Skin epidermis (tissue), 12 donors: Measurements from ENCODE around the gene SPATA46.
"Not testable (repeated sequence)": the region's sequence is repeated elsewhere in the genome, so short reads cannot be mapped to it uniquely, and the experiment has no call there.

ENCODE experiments used
- H3K27ac ChIP-seq, 21 experiments: fragments of 200-600 bp; sonication (generic) in 11 of 21; one replicate each; pipeline ENCODE4 v1.5.0; 2020; ENCODE audit warnings: mild to moderate bottlenecking in 3 of 21, inconsistent platforms in 2 of 21, moderate library complexity in 2 of 21
- H3K4me3 ChIP-seq, 7 experiments: fragments of 200-600 bp; sonication (generic) in 2 of 7; one replicate each; pipeline ENCODE4 v1.5.0; 2020; ENCODE audit warnings: inconsistent platforms in 2 of 7, mild to moderate bottlenecking in 2 of 7, moderate library complexity in 1 of 7

Gene SPATA46, protein sequence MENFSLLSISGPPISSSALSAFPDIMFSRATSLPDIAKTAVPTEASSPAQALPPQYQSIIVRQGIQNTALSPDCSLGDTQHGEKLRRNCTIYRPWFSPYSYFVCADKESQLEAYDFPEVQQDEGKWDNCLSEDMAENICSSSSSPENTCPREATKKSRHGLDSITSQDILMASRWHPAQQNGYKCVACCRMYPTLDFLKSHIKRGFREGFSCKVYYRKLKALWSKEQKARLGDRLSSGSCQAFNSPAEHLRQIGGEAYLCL

DNA sequence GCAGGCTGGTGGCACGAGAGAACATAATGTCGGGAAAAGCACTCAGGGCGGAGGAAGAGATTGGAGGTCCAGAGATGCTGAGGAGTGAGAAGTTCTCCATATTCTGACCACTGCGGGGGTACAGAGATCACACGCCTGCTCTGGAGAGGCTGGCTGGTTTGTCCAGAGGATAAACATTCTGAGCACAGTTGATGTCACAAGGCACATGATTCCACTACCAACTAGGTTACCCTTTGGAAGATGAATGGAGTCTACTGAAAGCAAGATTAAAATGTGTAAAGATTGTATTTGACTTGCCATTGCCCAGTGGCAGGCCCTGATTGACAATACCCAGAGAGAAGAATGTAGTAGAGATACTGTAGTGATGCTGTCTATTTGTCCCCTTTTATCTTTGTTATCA, at the start of gene SPATA46:
Gene SPATA46 (minus strand): TSS at position 164 of the 400 bp plus-strand sequence. CDS start 64 bp downstream, at position 100.
- no peak within 1 kb of the TSS for H3K4me3 ChIP-seq
- no peak within 1 kb of the TSS for H3K27ac ChIP-seq

DNA sequence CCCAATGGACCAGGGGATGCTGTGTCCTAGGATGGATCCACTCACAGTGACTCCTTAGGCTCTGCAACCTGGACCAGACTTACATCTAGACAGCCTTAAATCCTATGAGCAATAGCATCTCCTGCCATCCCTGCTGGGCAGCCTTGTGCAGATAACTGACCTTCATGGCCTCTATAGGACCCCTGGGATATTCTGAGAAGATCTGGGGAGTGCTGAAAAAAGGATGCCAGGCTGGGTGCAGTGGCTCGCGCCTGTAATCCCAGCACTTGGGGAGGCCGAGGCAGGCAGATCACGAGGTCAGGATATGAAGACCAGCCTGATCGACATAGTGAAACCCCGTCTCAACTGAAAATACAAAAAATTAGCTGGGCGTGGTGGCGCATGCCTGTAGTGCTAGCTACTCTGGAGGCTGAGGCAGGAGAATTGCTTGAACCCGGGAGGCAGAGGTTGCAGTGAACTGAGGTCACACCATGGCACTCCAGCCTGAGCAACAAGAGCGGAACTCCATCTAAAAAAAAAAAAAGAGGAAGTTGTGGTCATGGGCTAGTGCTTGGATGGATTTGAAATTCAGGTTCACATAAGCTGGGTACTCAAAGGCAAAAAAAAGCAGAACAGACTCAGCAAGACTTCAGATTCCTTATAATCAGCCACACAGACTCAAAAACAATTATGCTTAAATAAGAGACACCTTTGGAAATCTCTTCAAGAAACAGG, 46.2 kb upstream of the SPATA46 start:
- Histone ChIP-seq H3K4me3 (no peak overlapping the region), H3K27ac (no peak overlapping the region)

DNA sequence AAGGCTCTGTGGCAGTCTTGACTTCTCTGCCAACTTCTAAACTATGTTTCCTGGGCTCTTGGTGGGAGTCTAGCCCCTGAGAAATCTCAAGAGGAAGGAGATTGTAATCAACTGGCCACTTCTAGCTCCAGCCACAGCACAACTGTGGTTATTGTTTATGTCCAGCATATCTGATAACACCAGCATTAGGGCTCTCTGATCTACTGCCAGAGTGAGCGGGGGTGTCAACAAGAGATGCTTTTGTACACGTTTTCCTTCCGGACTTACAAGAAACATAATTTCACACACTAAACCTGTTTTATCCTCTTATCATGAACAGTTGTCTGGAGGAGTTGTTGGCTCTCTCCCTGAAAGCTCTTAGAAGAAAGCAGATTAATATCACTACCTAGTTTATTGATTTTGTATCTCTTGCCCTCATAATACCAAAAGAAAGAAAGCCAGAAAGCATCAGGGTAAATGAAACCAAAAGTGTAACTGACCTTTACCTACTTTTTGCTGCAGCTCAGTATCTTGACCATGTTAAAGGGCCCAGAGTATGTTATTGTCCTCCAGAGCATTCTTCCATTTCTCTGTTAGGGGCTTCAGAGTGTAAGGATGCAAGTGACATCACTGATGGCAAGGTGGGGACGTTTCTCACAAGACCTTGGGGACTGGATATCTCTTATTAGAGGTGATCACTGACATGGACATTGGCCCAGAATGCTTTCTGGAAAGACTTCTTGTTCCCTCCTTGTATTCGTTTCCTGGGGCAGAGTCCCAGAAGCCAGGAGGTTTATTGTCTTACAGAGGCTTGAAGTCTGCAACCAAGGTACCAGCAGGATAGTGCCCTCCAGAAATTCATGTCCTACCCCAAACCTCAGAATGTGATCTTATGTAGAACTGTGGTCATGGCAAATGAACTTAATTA, 44.9 kb upstream of the SPATA46 start:
- H3K4me3 ChIP-seq = no peak overlapping the region

DNA sequence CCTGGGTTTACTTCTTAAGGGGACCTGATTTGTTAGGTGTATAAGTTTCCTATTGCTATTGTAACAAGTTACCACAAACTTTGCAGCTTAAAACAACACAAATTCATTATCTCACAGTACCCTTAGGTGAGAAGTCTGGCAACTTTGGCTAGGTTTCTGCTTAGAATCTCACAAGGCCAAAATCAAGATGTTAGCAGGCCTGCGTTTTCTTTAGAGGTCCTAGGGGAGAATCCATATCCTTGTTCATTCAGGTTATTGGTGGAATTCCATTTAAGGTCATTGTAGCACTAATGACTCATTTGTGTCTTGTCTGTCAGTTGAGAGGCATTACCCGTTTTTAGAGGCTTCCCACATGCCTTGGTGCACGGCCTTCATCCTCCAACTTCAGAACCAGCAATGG, 43.5 kb upstream of the SPATA46 start:
- Histone ChIP-seq H3K27ac (no peak overlapping the region), H3K4me3 (no peak overlapping the region)

More for the DNA sequence above, 44.9 kb upstream of the SPATA46 start:
- H3K27ac ChIP-seq = no peak overlapping the region

DNA sequence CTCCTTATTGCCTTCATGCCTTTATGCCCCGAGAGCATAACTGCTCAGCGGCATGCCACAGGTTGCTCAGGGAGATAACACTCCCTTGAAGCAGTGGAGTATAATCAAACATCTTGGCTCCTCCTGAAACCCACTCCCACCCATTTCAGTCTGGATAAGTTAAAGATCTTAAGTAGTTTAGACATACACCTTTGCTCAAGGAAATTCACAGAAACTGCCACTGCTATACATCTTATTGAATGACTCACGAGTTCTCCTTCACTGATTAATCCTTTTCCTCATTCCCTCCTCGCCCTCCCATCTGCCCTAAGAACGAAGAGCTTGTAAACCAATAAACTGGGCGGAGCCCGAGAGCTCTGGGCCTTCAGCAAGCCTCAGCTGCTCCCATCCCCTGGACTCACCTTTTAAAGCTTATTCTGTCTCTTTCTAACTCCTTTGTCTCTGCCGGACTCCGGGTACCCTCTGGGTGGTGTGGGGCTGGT, 42.8 kb upstream of the SPATA46 start:
- not testable (repeated sequence) for H3K27ac ChIP-seq, H3K4me3 ChIP-seq

DNA sequence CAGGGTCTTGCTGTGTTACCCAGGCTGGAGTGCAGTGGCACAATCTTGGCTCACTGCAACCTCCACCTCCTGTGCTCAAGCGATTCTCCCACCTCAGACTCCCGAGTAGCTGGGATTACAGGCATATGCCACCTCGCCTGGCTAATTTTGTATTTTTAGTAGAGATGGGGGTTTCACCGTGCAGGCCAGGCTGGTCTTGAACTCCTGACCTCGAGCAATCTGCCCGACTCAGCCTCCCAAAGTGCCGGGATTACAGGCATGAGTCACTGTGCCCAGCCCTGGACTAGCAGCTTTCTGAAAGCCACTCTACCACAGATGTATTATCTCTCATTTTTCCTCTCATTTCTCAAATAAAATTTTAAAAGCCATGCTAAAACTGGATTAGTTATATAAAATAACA, 41.9 kb upstream of the SPATA46 start:
- H3K4me3 ChIP-seq, H3K27ac ChIP-seq: not testable (repeated sequence)

DNA sequence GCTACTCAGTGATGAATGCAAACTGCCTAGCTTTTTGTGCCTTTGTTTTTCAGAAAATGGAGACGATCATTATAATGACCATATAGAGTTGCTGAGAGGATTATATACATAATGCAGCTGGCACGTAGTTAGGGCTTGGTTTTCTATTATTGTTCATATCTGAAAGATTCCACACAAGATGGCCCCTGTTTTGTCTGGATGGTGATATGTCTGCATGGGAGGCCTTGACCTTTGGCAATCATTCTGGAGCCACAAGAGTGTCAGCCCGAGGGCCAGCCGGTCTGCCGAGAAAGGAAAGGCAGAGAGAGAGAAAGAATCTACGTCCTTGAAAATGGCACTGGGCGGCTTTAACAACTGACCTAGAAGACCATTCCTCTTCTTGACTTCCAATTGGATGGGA, 41.0 kb upstream of the SPATA46 start:
- H3K4me3 ChIP-seq = no peak overlapping the region
- no peak overlapping the region for H3K27ac ChIP-seq

DNA sequence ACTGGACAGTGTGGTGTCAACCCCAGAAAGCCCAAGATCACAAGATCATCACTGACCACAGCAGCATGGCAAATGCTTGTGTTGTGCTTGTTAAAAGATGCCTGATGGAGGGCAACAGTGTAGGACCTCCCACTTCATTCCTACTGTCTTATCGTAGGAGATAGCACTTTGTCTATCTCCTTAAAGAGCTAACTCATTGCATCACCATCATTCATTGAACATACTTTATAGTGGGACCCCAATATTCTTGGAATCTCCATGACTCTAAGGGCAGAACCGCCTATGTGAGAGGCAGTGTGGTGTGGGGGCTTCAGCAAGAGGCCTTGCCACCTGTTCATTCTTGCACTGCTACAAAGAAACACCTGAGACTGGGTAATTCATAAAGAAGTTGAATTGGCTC, 40.3 kb upstream of the SPATA46 start:
- Histone ChIP-seq H3K4me3 (no peak overlapping the region), H3K27ac (no peak overlapping the region)

DNA sequence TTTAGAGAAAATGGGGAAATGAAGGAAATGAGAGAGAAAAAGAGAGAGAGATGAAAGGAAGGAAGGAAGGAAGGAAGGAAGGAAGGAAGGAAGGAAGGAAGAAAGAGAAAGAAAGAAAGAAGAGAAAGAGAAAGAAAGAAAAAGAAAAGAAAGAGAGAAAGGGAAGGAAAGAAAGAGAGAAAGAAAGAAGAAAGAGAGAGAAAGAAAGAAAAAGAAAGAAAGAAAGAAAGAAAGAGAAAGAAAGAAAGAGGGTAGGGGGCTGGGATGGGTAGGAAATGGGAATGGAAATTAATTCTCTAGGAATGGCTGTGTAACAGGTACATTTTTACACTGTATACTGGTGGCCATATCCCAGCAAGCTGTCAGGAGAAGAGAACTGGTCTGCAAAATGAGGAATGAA, 39.6 kb upstream of the SPATA46 start:
- H3K4me3 ChIP-seq = no peak overlapping the region
- no peak overlapping the region for H3K27ac ChIP-seq

DNA sequence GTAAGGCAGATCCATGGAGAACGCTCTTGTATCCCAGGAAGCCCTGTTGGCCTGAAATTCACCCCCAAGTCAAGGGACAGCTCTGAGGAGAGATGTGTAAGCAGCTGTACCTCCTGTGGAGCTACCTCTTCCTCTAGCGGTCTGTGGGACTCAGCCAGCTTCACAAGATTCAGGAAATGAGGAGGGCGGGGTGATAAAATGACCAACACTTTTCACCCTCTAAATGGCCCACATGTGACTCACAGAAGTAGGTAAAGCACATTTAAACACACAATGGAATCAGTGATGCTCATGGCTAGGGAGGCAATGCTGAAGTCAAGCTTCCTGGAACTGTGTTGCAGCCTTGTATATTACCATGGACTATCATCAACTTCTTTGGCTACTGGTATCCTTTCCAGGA, 35.3 kb upstream of the SPATA46 start, which contains the start of gene SH2D1B:
Gene SH2D1B (minus strand): TSS at position 135 of the 400 bp plus-strand sequence. CDS start 120 bp downstream, at position 15.
- Histone ChIP-seq H3K4me3 (no peak within 1 kb of the TSS), H3K27ac (no peak within 1 kb of the TSS)

DNA sequence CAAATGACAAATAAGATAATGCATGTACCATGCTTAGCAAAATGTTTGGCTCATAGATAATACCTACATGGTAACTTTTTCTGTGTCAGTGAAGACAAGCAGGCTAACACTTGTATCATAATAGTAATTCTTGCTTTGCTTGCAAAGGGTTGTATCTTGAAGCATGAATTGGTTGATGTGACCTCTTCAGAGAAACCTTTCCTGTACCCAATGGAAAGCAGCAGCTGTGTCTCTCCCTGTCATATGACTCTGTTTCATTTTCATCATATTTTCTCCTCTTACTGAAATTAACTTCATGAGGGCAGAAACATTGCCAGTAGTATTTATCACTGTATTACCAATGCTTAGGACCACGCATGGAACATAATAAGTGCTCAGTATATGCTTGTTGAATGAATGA, 30.9 kb upstream of the SPATA46 start:
- Histone ChIP-seq H3K27ac (no peak overlapping the region), H3K4me3 (no peak overlapping the region)

DNA sequence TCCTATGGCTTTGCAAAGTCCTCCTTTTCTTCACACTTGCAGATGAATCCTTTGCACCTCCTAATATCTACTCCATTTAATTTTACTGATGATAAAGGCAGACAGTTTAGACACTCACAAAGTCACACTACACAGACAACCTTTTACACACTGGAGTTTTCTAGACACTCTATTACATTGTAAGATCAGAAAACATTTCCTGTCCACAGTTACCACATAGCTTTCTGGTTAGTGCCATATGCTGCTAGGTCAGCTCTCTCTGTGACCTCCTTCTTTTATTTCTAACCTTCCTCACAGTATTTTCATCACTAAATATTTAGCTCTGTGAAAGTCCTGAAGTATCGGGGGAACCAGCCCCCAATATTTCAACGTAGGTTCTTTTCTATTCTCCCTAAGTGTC, 30.2 kb upstream of the SPATA46 start:
- no peak overlapping the region for H3K4me3 ChIP-seq
- no peak overlapping the region for H3K27ac ChIP-seq

DNA sequence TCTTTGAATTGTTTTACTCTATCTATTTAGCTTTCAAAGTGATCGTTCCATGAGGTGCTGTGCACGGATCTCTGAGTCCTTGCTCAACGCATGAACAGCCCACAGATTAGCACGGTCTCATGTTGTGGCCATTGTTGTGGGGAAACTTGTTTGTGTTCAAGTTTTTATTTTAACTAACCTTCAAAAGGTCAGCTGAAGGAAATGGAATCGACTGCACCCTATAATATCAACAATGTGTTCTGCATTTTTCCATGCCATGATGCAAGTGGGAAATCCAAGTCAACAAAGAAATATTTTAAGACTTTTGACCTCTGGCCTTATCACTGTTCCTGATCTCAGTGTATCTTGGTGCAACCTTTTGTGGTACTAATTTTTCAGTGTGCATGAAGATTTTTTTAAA, 29.1 kb upstream of the SPATA46 start:
- Histone ChIP-seq H3K27ac (no peak overlapping the region), H3K4me3 (no peak overlapping the region)

DNA sequence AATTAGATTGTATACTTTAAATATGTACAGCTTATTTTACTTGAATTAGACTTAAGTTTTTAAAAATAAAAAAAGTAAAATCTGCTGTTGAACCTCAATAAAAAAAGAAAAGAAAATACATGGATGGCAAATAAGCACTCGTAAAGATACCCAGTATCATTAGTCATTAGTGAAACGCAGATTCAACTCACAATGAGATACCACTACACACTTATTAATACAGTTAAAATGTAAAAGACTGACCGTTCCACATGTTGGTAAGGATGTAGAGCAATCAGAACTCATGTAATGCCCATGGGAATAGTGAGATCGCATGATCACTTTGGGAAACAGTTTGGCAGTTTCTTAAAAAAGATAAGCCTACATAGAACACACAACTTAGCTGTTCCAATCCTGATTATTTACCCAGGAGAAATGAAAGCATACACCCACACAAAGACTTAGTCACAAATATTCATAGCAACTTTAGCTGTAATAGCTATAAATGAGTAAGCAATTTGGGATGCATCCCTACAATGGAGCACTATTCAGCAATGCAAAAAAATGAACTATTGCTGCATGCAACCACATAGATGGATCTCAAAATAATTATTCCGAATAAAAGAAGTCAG, 28.0 kb upstream of the SPATA46 start:
- Histone ChIP-seq H3K4me3 (no peak overlapping the region), H3K27ac (no peak overlapping the region)

DNA sequence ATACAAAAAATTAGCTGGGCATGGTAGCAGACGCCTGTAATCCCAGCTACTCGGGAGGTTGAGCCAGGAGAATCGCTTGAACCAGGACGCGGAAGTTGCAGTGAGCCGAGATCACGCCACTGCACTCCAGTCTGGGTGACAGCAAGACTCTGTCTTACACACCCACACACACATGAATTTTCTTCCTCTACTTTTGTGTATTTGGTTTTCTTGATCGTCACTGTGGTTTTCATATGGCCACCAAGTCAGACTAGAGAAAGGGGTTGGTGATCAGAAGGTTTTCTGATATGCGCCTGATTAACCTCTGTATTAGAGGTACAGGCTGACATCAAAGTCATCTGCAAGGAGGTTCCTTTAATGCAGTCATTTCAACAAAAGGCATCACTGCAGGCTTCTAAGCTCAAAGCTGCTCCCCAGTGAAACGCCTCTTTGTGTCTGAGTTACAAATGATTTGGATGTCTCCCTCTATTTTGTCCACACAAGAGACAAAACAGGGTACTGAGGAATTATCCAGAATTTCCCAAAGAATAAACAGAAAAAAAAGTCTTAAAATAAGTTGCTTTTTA, 24.2 kb upstream of the SPATA46 start:
- Histone ChIP-seq H3K4me3 (no peak overlapping the region), H3K27ac (no peak overlapping the region)

DNA sequence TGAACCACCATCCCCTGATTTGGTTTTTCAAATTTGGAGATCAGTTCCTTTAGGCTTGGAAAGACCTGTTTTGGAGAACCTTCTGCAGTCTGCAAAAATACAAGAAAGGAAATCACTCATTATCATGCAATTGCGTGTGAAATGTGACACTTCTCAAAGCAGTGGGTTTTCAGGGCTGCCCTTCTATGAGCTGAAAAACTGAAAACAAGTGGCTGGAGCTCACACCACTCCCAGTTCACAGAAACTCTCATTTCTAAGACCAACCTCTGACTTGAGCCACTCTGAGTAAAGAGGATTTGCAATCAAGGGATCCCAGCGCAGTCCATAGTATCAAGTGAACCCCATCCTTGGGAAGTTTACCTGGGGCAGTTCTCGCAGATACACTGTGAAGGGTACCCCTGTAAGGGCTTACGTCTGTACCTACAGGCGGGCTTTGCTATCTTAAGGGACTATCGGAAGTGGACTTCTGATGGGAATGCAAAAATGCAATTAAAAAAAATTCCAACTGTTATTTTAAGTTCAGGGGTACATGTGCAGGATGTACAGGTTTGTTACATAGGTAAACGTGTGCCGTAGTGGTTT, 22.4 kb upstream of the SPATA46 start:
- Histone ChIP-seq H3K4me3 (no peak overlapping the region), H3K27ac (no peak overlapping the region)

DNA sequence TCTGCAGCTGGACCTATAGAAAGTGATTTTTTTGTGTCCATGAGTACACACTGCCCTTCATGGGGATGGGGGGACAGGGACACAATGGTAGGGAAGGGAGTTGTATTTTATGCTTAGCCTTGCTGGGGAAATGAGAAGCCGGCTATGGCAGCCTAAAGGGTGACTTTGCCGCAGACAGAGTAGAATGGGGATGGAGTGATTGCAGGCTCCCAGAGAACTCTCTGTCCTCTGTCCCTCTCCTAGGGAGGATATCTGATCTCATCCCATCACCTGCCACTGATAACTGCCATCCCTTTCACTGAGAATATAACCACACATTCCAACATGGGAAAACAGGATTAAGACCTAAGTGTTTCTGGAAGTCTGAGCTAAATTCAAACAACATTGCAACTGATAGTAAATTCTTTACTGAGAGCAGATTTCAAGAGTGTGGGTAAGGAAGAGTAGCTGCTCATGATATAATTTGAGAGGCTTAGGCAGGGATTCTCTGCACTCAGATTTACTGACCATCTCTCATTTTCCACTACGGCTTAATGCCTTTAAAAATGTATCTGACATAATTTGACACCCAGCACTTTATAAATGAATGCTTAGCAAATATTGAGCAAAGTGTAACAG, 21.4 kb upstream of the SPATA46 start:
- Histone ChIP-seq H3K4me3 (no peak overlapping the region), H3K27ac (no peak overlapping the region)

DNA sequence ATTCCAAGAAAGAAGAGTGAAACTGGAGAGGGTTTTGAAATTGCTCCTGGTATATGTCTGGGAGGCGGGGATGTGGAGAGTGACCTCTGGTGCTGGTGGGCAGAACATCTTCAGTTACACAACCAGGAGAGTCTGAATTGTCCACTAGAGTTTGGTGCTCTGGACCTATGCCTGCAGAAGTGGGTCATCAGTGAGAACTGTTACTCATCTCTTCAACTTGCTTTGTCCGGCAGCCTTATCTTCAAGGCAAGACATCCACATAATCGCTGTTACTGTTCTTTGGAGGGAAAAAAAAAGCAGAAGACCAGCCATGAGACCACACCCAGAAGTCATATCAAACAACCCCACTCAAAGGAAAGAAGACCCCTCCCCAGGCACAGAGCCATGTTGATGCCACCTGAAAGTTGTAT, 20.4 kb upstream of the SPATA46 start:
- no peak overlapping the region for H3K27ac ChIP-seq
- no peak overlapping the region for H3K4me3 ChIP-seq
